Hepatocyte (in vitro differentiated cells): Measurements from ENCODE around the gene ZMIZ1. TPM values are rescaled to one million over a fixed set of nuclear protein-coding genes. Genes with fewer than 3 reads are reported as not detected.

Experiments
- DNase-seq: peaks from one replicate; pipeline ENCODE4 v3.0.0-alpha.2; 2016; ENCODE audit warnings: low spot score
- H2AFZ ChIP-seq: fragments of 200-600 bp; sonication (generic); 2 replicates; pipeline ENCODE4 v1.6.0; 2016; ENCODE audit warnings: antibody characterized with exemption, mild to moderate bottlenecking
- H3K27ac ChIP-seq: fragments of 200-600 bp; sonication (generic); 2 replicates; pipeline ENCODE4 v1.5.1; 2016; ENCODE audit warnings: mild to moderate bottlenecking
- H3K27me3 ChIP-seq: fragments of 200-600 bp; sonication (generic); 2 replicates; pipeline ENCODE4 v1.6.1; 2016
- H3K36me3 ChIP-seq: fragments of 200-600 bp; sonication (generic); replicated peaks from 2 replicates; pipeline ENCODE4 v1.5.1; 2016; ENCODE audit warnings: low read depth; ENCODE audit not compliant: insufficient read depth
- H3K4me1 ChIP-seq: fragments of 200-600 bp; sonication (generic); 2 replicates; pipeline ENCODE4 v1.5.1; 2016; ENCODE audit warnings: mild to moderate bottlenecking, moderate library complexity; ENCODE audit not compliant: insufficient read depth
- H3K4me2 ChIP-seq: fragments of 200-600 bp; sonication (generic); 2 replicates; pipeline ENCODE4 v1.6.0; 2016
- H3K4me3 ChIP-seq: fragments of 200-600 bp; sonication (generic); 2 replicates; pipeline ENCODE4 v1.5.1; 2016; ENCODE audit warnings: mild to moderate bottlenecking
- H3K79me2 ChIP-seq: fragments of 200-600 bp; sonication (generic); 2 replicates; pipeline ENCODE4 v1.6.0; 2017; ENCODE audit warnings: mild to moderate bottlenecking
- H3K9me2 ChIP-seq: fragments of 200-600 bp; sonication (generic); replicated peaks from 2 replicates; pipeline ENCODE4 v1.6.0; 2017; ENCODE audit warnings: mild to moderate bottlenecking; ENCODE audit not compliant: insufficient read depth
- H3K9me3 ChIP-seq: fragments of 200-600 bp; sonication (generic); 2 replicates; pipeline ENCODE4 v1.5.1; 2016; ENCODE audit warnings: low read depth, mild to moderate bottlenecking
- H4K20me1 ChIP-seq: fragments of 200-600 bp; sonication (generic); 2 replicates; pipeline ENCODE4 v1.6.0; 2016; ENCODE audit warnings: mild to moderate bottlenecking; ENCODE audit not compliant: insufficient read depth, poor library complexity, severe bottlenecking
- EZH2 ChIP-seq: fragments of 200-600 bp; sonication (generic); IDR thresholded peaks from 2 replicates; pipeline ENCODE4 v1.6.1; 2016; ENCODE audit warnings: antibody characterized with exemption, mild to moderate bottlenecking, borderline replicate concordance
- EZH2phosphoT487 ChIP-seq: fragments of 200-600 bp; sonication (generic); IDR thresholded peaks from one replicate; pipeline ENCODE4 v1.6.1; 2018; ENCODE audit warnings: antibody characterized with exemption, mild to moderate bottlenecking, low read depth, moderate library complexity; ENCODE audit not compliant: unreplicated experiment, severe bottlenecking
- WGBS: methylation state at CpG from one replicate; pipeline ENCODE4 v1.1.6; 2016; ENCODE audit warnings: low lambda C conversion rate; ENCODE audit errors: missing lambda C conversion rate; 5-methylcytosine and 5-hydroxymethylcytosine counted together
- polyA plus RNA-seq: library from polyadenylated mRNA; unstranded; fragments of >200 nt; fragmentation: Nextera tagmentation; extraction: Ambion mirVana; gene quantifications from 2 replicates; pipeline ENCODE4 v1.2.1, GENCODE V29; 2016
- total RNA-seq: library from RNA; depleted of rRNA; stranded (reverse); fragments of >200 nt; gene quantifications from 2 replicates; pipeline ENCODE4 v1.2.3, GENCODE V29; 2014
- TF ChIP-seq, protein P1 (sequence below): fragments of 200-600 bp; sonication (generic); IDR thresholded peaks from 2 replicates; pipeline ENCODE4 v1.5.1; 2016; ENCODE audit warnings: antibody characterized with exemption, mild to moderate bottlenecking; ENCODE audit not compliant: poor library complexity

The ZMIZ1 gene
- total and polyA plus RNA-seq, 2 experiments from 2014 or later, result 30.9 to 32.4 TPM

DNA sequence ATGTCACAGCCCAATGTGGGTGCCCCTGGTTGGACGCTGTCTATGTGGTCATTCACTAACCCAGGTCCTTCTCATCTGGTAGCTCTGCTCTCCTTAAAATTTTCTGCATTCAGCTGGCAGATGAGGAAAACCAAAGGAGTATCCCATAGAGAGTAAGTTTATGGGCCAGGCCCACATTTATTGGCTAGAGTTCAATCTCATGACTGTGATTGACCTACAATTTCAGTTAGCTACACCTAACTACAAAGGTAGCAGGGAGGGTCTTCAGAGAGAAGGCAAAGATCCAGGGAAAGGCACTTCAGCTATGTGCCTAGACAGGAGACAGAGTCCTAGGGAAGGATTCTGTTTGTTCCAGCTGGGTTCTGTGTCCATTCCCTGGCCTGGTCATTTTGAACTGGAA is 254.8 kb downstream of the ZMIZ1 start:
- TF ChIP-seq EZH2phosphoT487 (no peak), EZH2 (no peak)
- TF ChIP-seq, protein P1, sequence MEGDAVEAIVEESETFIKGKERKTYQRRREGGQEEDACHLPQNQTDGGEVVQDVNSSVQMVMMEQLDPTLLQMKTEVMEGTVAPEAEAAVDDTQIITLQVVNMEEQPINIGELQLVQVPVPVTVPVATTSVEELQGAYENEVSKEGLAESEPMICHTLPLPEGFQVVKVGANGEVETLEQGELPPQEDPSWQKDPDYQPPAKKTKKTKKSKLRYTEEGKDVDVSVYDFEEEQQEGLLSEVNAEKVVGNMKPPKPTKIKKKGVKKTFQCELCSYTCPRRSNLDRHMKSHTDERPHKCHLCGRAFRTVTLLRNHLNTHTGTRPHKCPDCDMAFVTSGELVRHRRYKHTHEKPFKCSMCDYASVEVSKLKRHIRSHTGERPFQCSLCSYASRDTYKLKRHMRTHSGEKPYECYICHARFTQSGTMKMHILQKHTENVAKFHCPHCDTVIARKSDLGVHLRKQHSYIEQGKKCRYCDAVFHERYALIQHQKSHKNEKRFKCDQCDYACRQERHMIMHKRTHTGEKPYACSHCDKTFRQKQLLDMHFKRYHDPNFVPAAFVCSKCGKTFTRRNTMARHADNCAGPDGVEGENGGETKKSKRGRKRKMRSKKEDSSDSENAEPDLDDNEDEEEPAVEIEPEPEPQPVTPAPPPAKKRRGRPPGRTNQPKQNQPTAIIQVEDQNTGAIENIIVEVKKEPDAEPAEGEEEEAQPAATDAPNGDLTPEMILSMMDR, result no peak
- Histone ChIP-seq H3K4me1 (no peaks in the 10 kb centered on the region), H4K20me1 (no peaks in the 10 kb centered on the region), H3K79me2 (no peaks in the 10 kb centered on the region), H3K4me3 (no peak overlapping the region), H3K9me2 (no peaks in the 10 kb centered on the region), H3K4me2 (no peak overlapping the region), H3K36me3 (no peaks in the 10 kb centered on the region), H3K27me3 (no peaks in the 10 kb centered on the region), H3K9me3 (no peaks in the 10 kb centered on the region), H3K27ac (no peak overlapping the region), H2AFZ (no peak overlapping the region)
- DNase-seq, result no peak
- 93% methylated on average over 1 of the region's 1 CpG for WGBS

DNA sequence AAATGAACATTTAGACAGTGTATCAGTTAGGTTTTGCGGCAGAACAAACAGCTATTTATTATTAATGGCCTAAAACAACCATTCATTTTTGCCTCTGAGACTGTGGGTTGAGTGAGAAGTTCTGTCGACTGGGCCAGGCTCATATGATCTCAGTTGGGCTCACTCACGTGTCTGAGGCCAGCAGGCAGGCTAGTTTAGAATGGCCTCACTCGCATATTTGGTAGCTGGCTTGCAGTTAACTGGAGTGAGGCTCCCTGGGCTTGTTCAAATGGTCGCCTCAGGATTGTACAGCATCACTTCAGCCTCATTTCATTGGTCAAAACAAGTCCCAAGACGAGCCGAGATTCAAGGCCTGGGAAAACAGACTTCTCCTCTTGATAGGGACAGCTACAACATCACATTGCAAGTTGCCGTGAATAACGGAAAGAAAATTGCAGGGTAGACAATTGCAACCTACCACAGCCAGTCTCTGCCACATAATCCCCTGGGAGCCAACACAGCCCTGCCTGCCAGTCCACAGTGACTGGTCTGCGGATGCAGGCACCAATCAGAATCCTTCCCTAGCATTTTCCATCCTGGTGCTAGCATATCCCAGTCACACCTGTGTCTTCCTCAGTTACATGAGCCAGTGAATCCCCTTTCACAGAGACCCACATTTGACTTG is 255.4 kb downstream of the ZMIZ1 start:
- Histone ChIP-seq H3K4me2 (no peak overlapping the region), H3K79me2 (no peaks in the 10 kb centered on the region), H3K27me3 (no peaks in the 10 kb centered on the region), H4K20me1 (no peaks in the 10 kb centered on the region), H3K4me1 (no peaks in the 10 kb centered on the region), H2AFZ (no peak overlapping the region), H3K9me3 (no peaks in the 10 kb centered on the region), H3K27ac (no peak overlapping the region), H3K9me2 (no peaks in the 10 kb centered on the region), H3K4me3 (no peak overlapping the region), H3K36me3 (no peaks in the 10 kb centered on the region)
- WGBS, result 93% methylated on average over 10 of the region's 10 CpGs
- TF ChIP-seq EZH2phosphoT487 (no peak), EZH2 (no peak)
- TF ChIP-seq, protein P1, result no peak
- DNase-seq, result no peak

DNA sequence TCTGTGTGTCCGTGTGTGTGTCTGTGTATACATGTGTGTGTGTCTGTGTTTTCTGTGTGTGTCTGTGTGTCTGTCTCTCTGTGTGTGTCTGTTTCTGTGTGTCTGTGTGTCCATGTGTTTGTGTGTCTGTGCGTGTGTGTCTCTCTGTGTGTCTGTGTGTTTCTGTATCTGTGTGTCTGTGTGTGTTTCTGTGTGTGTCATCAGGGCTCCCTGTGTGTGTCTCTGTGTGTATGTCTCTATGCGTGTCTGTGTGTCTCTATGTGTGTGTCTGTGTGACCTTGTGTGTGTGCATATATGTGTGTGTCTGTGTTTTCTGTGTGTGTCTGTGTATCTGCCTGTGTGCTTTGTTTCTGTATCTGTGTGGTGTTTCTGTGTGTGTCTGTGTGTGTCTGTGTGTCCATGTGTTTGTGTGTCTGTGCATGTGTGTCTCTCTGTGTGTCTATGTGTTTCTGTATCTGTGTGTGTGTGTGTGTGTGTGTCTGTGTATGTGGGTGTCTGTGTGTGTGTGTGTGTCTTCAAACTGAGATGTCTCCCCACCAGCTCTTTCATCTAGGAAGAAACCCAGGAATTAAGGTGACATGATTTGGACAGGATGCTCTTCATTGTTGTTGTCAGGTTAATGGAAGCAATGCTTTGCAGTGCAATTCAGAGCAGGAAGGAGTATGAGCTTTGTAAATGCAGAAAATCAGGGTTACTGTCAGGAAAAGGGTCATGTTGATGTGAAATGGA is 257.8 kb downstream of the ZMIZ1 start:
- Histone ChIP-seq H3K79me2 (no peaks in the 10 kb centered on the region), H3K27me3 (no peaks in the 10 kb centered on the region), H2AFZ (no peak overlapping the region), H3K36me3 (no peaks in the 10 kb centered on the region), H3K27ac (no peak overlapping the region), H3K9me2 (no peaks in the 10 kb centered on the region), H4K20me1 (no peaks in the 10 kb centered on the region), H3K9me3 (no peaks in the 10 kb centered on the region), H3K4me3 (no peak overlapping the region), H3K4me2 (no peak overlapping the region), H3K4me1 (no peaks in the 10 kb centered on the region)
- 91% methylated on average over 3 of the region's 3 CpGs for WGBS
- TF ChIP-seq, protein P1, result no peak
- TF ChIP-seq EZH2phosphoT487 (no peak), EZH2 (no peak)
- DNase-seq, result no peak
